HepG2 (cell line): ENCODE measurements around the gene UBE2M. TPM values are rescaled to one million over a fixed set of nuclear protein-coding genes. Genes with fewer than 3 reads are reported as not detected.

Experiments used
- ADNP ChIP-seq: sonication (generic); formaldehyde crosslinking; IDR thresholded peaks from 2 replicates; pipeline ENCODE4 v1.4.0; 2020; ENCODE audit warnings: missing genetic modification reagents
- BORCS8-MEF2B ChIP-seq: sonication (generic); formaldehyde crosslinking; IDR thresholded peaks from 2 replicates; pipeline ENCODE4 v1.8.0; 2022; ENCODE audit warnings: mild to moderate bottlenecking, missing genetic modification reagents
- CREM ChIP-seq, 2 experiments: sonication (generic) in 1 of 2; formaldehyde crosslinking in 1 of 2; IDR thresholded peaks; 2 replicates each; pipeline versions ENCODE4 v1.4.0 to v1.6.1; 2016 to 2020; ENCODE audit warnings: antibody characterized with exemption in 1 of 2, mild to moderate bottlenecking in 1 of 2, missing genetic modification reagents in 1 of 2
- DMAP1 ChIP-seq: IDR thresholded peaks from 2 replicates; pipeline ENCODE4 v1.6.1; 2016
- FOXA3 ChIP-seq: IDR thresholded peaks from 2 replicates; pipeline ENCODE4 v1.6.1; 2016; ENCODE audit warnings: missing genetic modification reagents, missing compliant biosample characterization
- IRX3 ChIP-seq: sonication (generic); formaldehyde crosslinking; IDR thresholded peaks from 2 replicates; pipeline ENCODE4 v1.8.1; 2023; ENCODE audit warnings: mild to moderate bottlenecking, low read depth, missing genetic modification reagents, borderline replicate concordance
- MAFK ChIP-seq, 2 experiments: IDR thresholded peaks in 1 of 2; conservative IDR thresholded peaks in 1 of 2; 2 replicates each; pipeline ENCODE4 v1.6.1; 2011; ENCODE audit warnings: improper control_type of control experiment in 2 of 2, low read length in 2 of 2
- NFKBIZ ChIP-seq: IDR thresholded peaks from 2 replicates; pipeline ENCODE4 v1.6.1; 2018; ENCODE audit warnings: missing genetic modification reagents, missing compliant biosample characterization
- NFRKB ChIP-seq: fragments of 450-650 bp; IDR thresholded peaks from 2 replicates; pipeline ENCODE4 v1.6.1; 2017
- RAD21 ChIP-seq: fragments of 450-650 bp; formaldehyde crosslinking; IDR thresholded peaks from 2 replicates; pipeline ENCODE4 v1.5.0; 2020; ENCODE audit warnings: mild to moderate bottlenecking
- SOX5 ChIP-seq: IDR thresholded peaks from 2 replicates; pipeline ENCODE4 v1.6.1; 2016; ENCODE audit warnings: borderline replicate concordance
- SRSF1 ChIP-seq: fragments of 200-400 bp; formaldehyde crosslinking; optimal IDR thresholded peaks from 2 replicates; pipeline ENCODE3; 2017; ENCODE audit warnings: mild to moderate bottlenecking, low read depth, low read length, moderate library complexity
- XBP1 ChIP-seq: sonication (generic); formaldehyde crosslinking; IDR thresholded peaks from 2 replicates; pipeline ENCODE4 v1.5.0; 2020; ENCODE audit warnings: missing genetic modification reagents
- ZFP41 ChIP-seq: sonication (generic); formaldehyde crosslinking; IDR thresholded peaks from 2 replicates; pipeline ENCODE4 v1.4.0; 2020; ENCODE audit warnings: mild to moderate bottlenecking, missing genetic modification reagents, borderline replicate concordance
- ZKSCAN1 ChIP-seq: fragments of 150-350 bp; IDR thresholded peaks from 2 replicates; pipeline ENCODE4 v1.6.1; 2014; ENCODE audit warnings: low read length
- ZMAT3 ChIP-seq: sonication (generic); formaldehyde crosslinking; conservative IDR thresholded peaks from 2 replicates; pipeline ENCODE4 v1.7.0; 2021; ENCODE audit warnings: missing genetic modification reagents
- ZNF225 ChIP-seq: sonication (generic); formaldehyde crosslinking; IDR thresholded peaks from 2 replicates; pipeline ENCODE4 v1.4.0; 2020; ENCODE audit warnings: mild to moderate bottlenecking, missing genetic modification reagents
- ZNF577 ChIP-seq: sonication (generic); formaldehyde crosslinking; IDR thresholded peaks from 2 replicates; pipeline ENCODE4 v1.4.0; 2020; ENCODE audit warnings: mild to moderate bottlenecking, low read depth, missing genetic modification reagents, borderline replicate concordance
- ZNF839 ChIP-seq: sonication (generic); formaldehyde crosslinking; IDR thresholded peaks from 2 replicates; pipeline ENCODE4 v1.4.0; 2020; ENCODE audit warnings: missing genetic modification reagents, mild to moderate bottlenecking, borderline replicate concordance
- polyA plus RNA-seq, 8 experiments: library from polyadenylated mRNA; depleted of rRNA in 3 of 8; stranded (reverse) in 7 of 8; unstranded in 1 of 8; fragments of >200 nt; fragmentation: Illumina TruSeq in 4 of 8; extraction: Trizol in 4 of 8; gene quantifications; 2 replicates each; pipeline versions ENCODE4 v1.2.1 to v1.2.3, GENCODE V29; 2011 to 2016; ENCODE audit warnings: low read depth in 4 of 8, missing spikeins in 1 of 8, mixed read lengths in 1 of 8; ENCODE audit not compliant: insufficient read depth in 1 of 8
- total RNA-seq, 5 experiments: library from RNA; depleted of rRNA; stranded (reverse); fragments of >200 nt; fragmentation: Illumina TruSeq; extraction: Trizol; gene quantifications; 2 replicates each; pipeline ENCODE4 v1.2.3, GENCODE V29; 2016; ENCODE audit warnings: low read depth in 1 of 5
- TF ChIP-seq, protein P1 (sequence below): sonication (generic); formaldehyde crosslinking; IDR thresholded peaks from 2 replicates; pipeline ENCODE4 v1.4.0; 2020; ENCODE audit warnings: missing genetic modification reagents, borderline replicate concordance
- TF ChIP-seq, protein P2 (sequence below): sonication (generic); formaldehyde crosslinking; IDR thresholded peaks from 2 replicates; pipeline ENCODE4 v1.8.0; 2022; ENCODE audit warnings: missing genetic modification reagents, mild to moderate bottlenecking, inconsistent platforms, borderline replicate concordance
- TF ChIP-seq, protein P3 (sequence below): sonication (generic); formaldehyde crosslinking; IDR thresholded peaks from 2 replicates; pipeline ENCODE4 v1.5.0; 2020; ENCODE audit warnings: missing genetic modification reagents

The UBE2M gene
- total and polyA plus RNA-seq, 2 of the 13 experiments (the other 11 are each of a cell fraction or from before 2014, with no cell fraction given), result 36.2 to 50.3 TPM

DNA sequence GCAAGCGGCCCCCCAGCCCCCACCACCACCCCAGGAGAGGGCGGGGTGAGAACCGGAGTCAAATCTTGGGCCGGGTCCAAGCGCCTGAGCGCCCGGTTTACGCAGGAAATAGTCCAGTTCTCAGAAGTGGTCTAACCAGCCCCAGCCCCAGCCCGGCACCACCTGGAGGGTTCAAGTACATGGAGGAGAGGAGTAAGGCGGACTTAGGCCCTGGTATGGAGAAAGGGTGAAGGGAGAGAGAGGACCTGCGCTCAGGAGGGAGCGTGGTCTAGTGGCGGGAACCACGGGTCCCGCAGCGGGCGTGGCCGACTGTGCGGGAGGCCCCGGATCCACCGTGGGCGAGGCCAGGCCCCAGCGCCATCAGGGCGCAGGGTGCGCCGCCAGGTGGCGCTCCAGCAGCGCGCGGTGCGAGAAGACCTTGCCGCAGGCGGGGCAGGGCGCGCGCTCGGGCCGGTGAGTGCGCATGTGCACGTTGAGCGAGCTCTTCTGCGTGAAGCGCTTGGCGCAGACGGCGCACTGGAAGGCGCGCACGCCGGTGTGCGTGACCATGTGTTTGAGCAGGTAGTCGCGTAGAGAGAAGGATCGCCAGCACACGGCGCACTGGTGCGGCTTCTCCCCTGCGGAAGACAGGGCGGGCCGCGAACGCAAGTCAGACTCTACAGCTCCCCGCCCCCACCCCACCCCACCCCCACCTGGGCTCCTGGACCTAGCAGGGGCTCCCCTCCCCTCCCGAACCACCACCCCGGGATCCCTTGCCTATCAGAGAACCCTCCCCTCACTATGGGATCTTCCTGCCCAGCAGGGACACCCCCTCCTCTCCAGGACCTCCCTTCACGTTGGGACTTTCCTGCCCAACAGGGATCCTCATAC is 44.5 kb downstream of the UBE2M start (continued):
- TF ChIP-seq, protein P1, sequence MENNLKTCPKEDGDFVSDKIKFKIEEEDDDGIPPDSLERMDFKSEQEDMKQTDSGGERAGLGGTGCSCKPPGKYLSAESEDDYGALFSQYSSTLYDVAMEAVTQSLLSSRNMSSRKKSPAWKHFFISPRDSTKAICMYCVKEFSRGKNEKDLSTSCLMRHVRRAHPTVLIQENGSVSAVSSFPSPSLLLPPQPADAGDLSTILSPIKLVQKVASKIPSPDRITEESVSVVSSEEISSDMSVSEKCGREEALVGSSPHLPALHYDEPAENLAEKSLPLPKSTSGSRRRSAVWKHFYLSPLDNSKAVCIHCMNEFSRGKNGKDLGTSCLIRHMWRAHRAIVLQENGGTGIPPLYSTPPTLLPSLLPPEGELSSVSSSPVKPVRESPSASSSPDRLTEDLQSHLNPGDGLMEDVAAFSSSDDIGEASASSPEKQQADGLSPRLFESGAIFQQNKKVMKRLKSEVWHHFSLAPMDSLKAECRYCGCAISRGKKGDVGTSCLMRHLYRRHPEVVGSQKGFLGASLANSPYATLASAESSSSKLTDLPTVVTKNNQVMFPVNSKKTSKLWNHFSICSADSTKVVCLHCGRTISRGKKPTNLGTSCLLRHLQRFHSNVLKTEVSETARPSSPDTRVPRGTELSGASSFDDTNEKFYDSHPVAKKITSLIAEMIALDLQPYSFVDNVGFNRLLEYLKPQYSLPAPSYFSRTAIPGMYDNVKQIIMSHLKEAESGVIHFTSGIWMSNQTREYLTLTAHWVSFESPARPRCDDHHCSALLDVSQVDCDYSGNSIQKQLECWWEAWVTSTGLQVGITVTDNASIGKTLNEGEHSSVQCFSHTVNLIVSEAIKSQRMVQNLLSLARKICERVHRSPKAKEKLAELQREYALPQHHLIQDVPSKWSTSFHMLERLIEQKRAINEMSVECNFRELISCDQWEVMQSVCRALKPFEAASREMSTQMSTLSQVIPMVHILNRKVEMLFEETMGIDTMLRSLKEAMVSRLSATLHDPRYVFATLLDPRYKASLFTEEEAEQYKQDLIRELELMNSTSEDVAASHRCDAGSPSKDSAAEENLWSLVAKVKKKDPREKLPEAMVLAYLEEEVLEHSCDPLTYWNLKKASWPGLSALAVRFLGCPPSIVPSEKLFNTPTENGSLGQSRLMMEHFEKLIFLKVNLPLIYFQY (CRISPR knock-in tag), result peak; percentile 58; the same call in 1 of the 2 replicates
- TF ChIP-seq ZKSCAN1 (no peak), ADNP (CRISPR knock-in tag) (peak; percentile 77), ZMAT3 (no peak), ZFP41 (CRISPR knock-in tag) (no peak), DMAP1 (CRISPR knock-in tag) (no peak; the same call in 1 of the 2 replicates), BORCS8-MEF2B (CRISPR knock-in tag) (no peak; the same call in 1 of the 2 replicates), RAD21 (CRISPR knock-in tag) (peak; percentile 97), ZNF839 (CRISPR knock-in tag) (peak; percentile 37; the same call in 1 of the 2 replicates), ZNF577 (CRISPR knock-in tag) (no peak), ZNF225 (no peak), IRX3 (CRISPR knock-in tag) (no peak), SRSF1 (peak; percentile 37), SOX5 (CRISPR knock-in tag) (peak; percentile 46; the same call in 1 of the 2 replicates), FOXA3 (CRISPR knock-in tag) (0 out of 2 replicates have a peak, but pooled peaks have one; percentile 53), NFRKB (no peak), CREM (IDR thresholded peaks at IDR 0.05) (no peak), CREM (CRISPR knock-in tag; IDR thresholded peaks at IDR 0.05) (no peak), MAFK (conservative IDR thresholded peaks at IDR 0.05 in 1 of 2, IDR thresholded peaks at IDR 0.05 in 1 of 2; ENCODE audit: low read length in 2 of 2) (no peak), NFKBIZ (CRISPR knock-in tag) (no peak), XBP1 (no peak)
- TF ChIP-seq, protein P2, sequence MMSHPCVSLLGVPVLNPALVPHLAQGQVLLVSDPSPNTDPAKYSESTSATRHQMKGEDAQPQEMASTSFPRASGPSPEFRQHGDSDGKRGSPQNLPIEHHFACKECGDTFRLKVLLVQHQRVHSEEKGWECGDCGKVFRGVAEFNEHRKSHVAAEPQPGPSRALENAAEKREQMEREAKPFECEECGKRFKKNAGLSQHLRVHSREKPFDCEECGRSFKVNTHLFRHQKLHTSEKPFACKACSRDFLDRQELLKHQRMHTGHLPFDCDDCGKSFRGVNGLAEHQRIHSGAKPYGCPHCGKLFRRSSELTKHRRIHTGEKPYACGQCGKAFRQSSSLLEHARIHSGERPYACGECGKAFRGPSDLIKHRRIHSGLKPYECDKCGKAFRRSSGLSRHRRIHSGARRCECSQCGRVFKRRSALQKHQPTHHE (CRISPR knock-in tag), result peak; percentile 71; the same call in 1 of the 2 replicates
- TF ChIP-seq, protein P3, sequence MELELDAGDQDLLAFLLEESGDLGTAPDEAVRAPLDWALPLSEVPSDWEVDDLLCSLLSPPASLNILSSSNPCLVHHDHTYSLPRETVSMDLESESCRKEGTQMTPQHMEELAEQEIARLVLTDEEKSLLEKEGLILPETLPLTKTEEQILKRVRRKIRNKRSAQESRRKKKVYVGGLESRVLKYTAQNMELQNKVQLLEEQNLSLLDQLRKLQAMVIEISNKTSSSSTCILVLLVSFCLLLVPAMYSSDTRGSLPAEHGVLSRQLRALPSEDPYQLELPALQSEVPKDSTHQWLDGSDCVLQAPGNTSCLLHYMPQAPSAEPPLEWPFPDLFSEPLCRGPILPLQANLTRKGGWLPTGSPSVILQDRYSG, result peak; percentile 69; the same call in 1 of the 2 replicates
